Panc1 (cell line): ENCODE data around the gene CLK2.
"Not testable (repeated sequence)": the region's sequence is repeated elsewhere in the genome, so short reads cannot be mapped to it uniquely, and the experiment has no call there.

Experiments used
- CTCF ChIP-seq: fragments of 450-650 bp; IDR thresholded peaks from 2 replicates; pipeline ENCODE4 v1.5.1; 2017; ENCODE audit warnings: mild to moderate bottlenecking
- POLR2AphosphoS5 ChIP-seq: IDR thresholded peaks from 2 replicates; pipeline ENCODE4 v1.6.1; 2012; ENCODE audit warnings: mild to moderate bottlenecking, low read depth, low read length, moderate library complexity
- SIN3A ChIP-seq: IDR thresholded peaks from 2 replicates; pipeline ENCODE4 v1.6.1; 2012; ENCODE audit warnings: low read depth, mild to moderate bottlenecking, low read length, moderate library complexity, borderline replicate concordance; ENCODE audit not compliant: insufficient read depth
- TCF7L2 ChIP-seq: IDR thresholded peaks from 2 replicates; pipeline ENCODE4 v1.6.1; 2011; ENCODE audit warnings: mild to moderate bottlenecking, low read depth, low read length, inconsistent platforms
- TF ChIP-seq, protein P1 (sequence below), 2 experiments: IDR thresholded peaks; 2 replicates each; pipeline ENCODE4 v1.6.1; 2011 to 2012; ENCODE audit warnings: low read depth in 2 of 2, control low read depth in 1 of 2, low read length in 1 of 2, mild to moderate bottlenecking in 1 of 2, moderate library complexity in 1 of 2; ENCODE audit not compliant: insufficient read depth in 1 of 2

- not testable (repeated sequence) for TF ChIP-seq CTCF, TCF7L2, POLR2AphosphoS5, SIN3A
- TF ChIP-seq, protein P1, sequence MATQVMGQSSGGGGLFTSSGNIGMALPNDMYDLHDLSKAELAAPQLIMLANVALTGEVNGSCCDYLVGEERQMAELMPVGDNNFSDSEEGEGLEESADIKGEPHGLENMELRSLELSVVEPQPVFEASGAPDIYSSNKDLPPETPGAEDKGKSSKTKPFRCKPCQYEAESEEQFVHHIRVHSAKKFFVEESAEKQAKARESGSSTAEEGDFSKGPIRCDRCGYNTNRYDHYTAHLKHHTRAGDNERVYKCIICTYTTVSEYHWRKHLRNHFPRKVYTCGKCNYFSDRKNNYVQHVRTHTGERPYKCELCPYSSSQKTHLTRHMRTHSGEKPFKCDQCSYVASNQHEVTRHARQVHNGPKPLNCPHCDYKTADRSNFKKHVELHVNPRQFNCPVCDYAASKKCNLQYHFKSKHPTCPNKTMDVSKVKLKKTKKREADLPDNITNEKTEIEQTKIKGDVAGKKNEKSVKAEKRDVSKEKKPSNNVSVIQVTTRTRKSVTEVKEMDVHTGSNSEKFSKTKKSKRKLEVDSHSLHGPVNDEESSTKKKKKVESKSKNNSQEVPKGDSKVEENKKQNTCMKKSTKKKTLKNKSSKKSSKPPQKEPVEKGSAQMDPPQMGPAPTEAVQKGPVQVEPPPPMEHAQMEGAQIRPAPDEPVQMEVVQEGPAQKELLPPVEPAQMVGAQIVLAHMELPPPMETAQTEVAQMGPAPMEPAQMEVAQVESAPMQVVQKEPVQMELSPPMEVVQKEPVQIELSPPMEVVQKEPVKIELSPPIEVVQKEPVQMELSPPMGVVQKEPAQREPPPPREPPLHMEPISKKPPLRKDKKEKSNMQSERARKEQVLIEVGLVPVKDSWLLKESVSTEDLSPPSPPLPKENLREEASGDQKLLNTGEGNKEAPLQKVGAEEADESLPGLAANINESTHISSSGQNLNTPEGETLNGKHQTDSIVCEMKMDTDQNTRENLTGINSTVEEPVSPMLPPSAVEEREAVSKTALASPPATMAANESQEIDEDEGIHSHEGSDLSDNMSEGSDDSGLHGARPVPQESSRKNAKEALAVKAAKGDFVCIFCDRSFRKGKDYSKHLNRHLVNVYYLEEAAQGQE (IDR thresholded peaks at IDR 0.05; ENCODE audit: insufficient read depth in 1 of 2, low read depth in 2 of 2, low read length in 1 of 2) = not testable (repeated sequence)
Observed at GRCh38 chr1:155231302-155231701, 42.0 kb downstream of the CLK2 start.
